ACHN (cell line): Measurements from ENCODE around the gene DGKG.

Experiments
- DNase-seq: peaks from one replicate; pipeline ENCODE4 v3.0.0-alpha.2; 2015
- in situ Hi-C: cut with HindIII; loops from 2 replicates; pipeline ENCODE4 v1.10.0; 2017; ENCODE audit warnings: low sequenced_read_pairs, low pct_ligation_motif_present, low pct_unique_long_range_greater_than_20kb

Gene DGKG

GRCh38 chr3:186142393-186142932, 219.6 kb downstream of the DGKG start:
- DNase-seq = no peak

DNA sequence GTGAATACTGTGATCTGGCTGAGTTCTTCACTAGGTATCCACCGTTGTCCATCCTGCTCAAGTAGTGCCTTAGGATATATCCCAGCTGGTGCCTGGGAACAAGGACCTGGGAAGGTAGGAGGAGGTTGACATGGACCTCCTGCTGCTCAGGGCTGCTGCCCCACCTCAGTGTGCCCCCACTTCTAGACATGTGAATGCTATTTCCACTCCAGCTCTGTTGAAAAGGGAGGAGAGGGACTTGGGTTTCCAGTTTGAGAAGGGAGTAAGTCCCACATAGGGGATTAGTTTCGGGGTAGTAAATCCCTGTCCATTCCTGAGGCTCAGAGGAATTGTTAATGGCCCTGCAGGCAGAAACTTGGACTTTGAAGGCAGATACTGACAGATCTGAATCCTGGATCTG, 220.2 kb downstream of the DGKG start:
- in situ Hi-C loops = no loop called here
- no peak for DNase-seq

More at GRCh38 chr3:186142393-186142932, 219.6 kb downstream of the DGKG start:
- in situ Hi-C loops = no loop called here

DNA sequence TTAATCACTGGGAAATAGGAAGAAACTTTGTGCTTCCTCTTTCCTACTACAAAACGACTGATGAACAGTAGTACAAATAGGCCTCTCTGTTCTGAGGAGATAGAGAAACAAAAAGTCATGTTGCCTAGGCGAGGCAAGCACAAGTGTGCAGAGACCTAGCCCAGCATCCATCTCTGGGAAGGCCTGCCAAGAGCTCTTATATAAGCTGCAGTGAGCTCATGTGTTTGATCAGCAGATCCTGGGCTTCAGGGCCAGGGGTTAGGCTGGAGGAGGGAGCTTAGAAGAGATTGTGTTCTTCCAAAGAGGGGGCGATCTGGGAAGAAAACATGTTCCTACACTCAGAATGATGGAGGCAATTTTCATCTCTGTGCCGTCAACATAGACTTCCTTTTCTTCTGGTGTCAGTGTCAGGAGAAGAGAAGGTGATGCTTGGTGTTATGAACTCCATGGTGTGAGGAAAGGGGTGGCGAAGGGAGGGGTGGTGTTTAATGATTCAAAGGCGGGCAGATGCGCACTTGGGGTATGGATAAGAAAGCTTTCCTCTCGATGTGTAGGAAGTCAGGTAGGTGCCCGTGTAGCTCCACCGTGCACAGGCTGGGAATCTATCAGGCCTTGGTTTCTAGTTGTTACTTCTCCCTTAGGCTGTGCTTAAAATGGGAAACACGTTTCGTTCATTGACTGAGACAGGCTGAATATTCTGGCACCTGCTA, 223.6 kb downstream of the DGKG start:
- in situ Hi-C loops = no loop called here
- DNase-seq = no peak

GRCh38 chr3:186137051-186137685, 224.9 kb downstream of the DGKG start:
- in situ Hi-C loops = no loop called here

DNA sequence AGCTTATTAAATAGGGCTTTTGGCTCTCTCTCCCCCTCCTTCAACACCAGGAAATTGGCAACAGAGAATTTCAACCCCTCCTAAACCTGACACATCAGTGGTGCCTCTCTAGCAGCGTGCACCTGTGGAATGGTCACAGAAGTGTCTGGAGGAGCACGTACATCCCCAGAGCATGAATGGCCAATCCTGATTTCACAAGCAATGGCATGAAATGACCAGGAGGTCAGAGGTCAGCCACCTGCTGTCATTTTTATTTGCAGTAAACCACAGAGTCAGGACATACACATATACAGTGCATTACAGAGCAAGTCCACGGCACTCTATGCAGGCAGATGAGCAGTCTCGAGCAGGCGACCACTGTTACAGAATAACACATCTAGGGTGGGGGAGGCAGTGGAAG, 228.1 kb downstream of the DGKG start:
- in situ Hi-C loops = no loop called here
- no peak for DNase-seq

More at GRCh38 chr3:186137051-186137685, 224.9 kb downstream of the DGKG start:
- no peak for DNase-seq

GRCh38 chr3:186132487-186132886, 229.5 kb downstream of the DGKG start:
- in situ Hi-C loops = no loop called here
- DNase-seq = no peak

DNA sequence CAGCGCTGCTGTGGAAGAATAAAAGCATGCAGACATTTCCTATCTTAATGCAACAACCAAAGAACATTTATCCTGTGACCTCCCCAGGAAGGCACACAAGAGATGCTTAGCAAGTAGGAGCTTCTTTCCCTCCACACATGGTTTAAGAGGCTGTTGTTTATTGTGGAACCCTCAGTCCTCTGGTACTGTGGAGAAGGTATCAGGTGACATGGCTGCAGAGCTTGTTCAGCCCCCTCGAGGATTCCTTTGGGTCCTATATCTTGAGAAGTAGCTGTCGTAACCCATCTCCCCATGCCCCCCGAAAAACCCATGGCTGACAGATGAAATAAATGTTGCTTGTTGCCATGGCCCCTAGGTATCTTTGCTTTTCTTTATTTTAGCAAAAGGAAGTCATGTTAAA, 232.8 kb downstream of the DGKG start:
- DNase-seq = no peak
- in situ Hi-C loops = no loop called here

DNA sequence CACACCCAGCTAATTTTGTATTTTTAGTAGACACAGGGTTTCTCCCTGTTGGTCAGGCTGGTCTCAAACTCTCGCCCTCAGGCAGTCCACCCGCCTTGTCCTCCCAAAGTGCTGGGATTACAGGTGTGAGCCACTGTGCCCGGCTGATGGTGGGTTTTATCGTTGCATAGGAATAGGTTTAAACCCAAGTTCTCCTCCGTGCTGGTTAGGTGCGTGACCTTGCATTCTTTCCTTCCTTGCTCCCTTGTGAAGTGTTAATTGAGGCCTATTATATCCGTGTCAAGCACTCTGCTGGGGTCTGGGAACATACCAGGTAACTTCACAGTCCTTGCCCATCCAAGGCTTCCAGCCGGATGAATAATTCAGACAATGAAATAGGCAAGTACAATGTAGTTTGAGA, 233.9 kb downstream of the DGKG start:
- DNase-seq = no peak
- in situ Hi-C loops = no loop called here

DNA sequence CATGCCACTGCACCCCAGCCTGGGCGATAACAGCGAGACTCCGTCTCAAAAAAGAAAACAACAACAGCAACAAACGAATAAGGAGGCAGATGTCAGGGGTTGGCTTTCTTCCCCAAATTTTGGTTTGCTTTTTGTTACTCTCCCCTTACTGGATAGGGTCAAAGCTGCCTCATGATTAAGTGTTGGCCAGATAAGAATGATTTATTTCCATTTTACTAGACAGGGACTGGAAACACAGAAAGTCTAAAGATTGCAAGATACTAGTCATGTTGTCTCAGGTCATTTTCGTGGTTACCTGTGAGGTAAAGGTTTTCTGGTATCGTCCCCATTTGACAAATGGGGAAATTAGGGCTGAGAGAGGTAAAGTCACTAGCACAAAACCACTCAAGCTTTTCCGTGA, 234.6 kb downstream of the DGKG start:
- in situ Hi-C loops = no loop called here
- no peak for DNase-seq

DNA sequence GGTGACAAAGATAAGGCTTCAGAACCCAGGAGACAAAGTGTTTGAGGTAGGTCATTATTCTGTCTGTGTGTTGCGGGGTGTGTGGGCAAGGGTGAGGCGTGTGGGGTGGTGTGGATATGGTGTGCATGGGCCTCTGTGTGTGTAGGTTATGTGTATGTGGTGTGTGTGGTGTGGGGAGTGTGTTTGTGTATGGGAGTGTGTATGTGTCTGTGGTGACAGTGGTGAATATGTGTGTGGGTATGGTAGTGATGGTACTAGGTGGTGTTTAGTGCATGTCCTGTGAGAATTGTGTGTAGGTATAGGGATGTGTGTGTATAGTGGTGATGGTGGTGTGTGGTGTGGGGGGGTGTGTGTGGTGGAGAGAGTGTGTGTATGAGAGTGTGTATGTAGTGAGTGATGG, 236.9 kb downstream of the DGKG start:
- in situ Hi-C loops = no loop called here
- no peak for DNase-seq

GRCh38 chr3:186124592-186124991, 237.4 kb downstream of the DGKG start:
- in situ Hi-C loops = no loop called here

GRCh38 chr3:186123012-186123411, 239.0 kb downstream of the DGKG start:
- in situ Hi-C loops = no loop called here
- no peak for DNase-seq

More at GRCh38 chr3:186124592-186124991, 237.4 kb downstream of the DGKG start:
- DNase-seq = no peak

DNA sequence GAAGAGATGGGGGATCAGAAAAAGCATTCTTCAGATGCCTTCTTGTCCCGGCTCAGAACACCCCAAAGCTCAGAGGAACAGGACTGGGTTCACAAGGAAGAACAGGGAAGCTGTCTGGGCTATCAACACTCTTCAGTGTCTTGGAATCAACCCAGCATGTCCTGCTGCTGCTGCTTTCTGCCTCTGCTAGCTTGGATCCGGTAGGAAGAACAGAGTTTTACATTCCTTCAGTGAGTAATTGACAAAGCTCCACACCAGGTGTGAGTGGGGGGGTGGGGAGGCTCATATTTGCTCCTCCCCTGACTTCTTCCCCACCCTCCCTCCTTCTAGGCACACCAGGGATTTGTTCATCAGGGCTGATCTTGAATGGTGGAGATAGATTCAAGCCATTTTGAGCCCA, 240.1 kb downstream of the DGKG start:
- no peak for DNase-seq
- in situ Hi-C loops = no loop called here

DNA sequence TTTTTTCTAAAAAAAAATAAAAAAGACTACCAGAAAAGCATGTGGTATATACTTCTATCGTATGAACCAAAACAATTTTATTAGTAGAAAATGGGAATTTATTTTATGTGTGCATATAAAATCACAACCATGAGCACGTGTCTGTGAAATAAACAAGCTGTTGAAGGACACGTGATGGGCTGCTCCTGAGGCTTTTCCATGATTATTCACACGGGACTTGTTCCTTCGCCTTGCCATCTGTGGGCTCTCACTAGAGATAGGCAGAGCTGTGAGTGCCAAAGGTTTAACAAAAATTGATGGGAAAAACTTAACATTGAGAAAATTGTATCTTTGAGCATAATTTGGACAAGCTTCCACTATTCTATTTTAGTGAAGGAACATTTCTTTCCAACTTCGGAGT, 240.8 kb downstream of the DGKG start:
- DNase-seq = no peak
- in situ Hi-C loops = no loop called here

GRCh38 chr3:186119499-186119898, 242.5 kb downstream of the DGKG start:
- in situ Hi-C loops = no loop called here
- DNase-seq = no peak

DNA sequence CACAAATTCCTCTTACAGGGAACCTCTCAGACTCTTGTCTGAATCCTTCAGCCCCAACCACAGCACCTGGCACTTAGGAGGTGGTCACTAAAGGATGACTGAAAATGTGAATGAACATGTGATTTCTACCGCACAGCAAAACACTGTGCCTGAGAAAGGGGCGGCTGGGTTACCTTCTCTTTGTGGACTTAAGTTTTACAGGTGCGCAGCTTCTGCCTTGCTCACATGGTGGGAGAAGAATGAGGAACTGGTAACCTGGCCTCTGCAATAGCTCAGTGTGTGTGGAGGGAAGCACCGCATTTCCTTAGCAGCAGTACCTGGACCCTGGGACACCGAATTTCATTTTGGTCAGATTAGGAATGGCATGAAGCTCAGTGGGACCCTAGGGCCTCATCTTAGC, 243.3 kb downstream of the DGKG start:
- DNase-seq = no peak
- in situ Hi-C loops = no loop called here

DNA sequence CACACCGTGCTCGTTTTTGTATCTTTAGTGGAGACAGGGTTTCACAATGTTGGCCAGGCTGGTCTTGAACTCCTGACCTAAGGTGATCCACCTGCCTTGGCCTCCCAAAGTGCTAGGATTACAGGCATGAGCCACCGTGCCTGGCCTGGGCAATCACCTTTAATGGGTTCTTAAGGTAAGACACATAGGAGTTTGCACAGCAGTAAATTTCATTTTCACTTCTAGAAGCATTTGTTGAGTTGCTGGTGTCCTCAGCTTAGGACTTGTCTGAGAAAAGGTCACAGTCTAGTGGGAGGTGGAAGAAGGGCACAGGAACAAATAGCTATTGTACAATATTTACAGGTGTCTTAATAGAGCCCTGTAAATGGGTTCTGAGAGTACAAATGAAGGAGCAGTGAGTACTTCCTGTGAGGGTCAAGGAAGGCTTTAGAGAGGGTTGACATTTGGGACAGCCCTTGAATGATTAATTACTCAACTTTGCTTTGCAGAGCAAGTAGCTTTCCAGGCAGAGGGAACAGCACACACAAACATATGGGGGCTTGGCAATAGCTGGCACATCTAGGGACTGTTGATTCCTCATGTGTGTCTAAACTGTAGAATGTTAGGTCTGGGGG, 244.4 kb downstream of the DGKG start:
- in situ Hi-C loops = no loop called here
- no peak for DNase-seq

DNA sequence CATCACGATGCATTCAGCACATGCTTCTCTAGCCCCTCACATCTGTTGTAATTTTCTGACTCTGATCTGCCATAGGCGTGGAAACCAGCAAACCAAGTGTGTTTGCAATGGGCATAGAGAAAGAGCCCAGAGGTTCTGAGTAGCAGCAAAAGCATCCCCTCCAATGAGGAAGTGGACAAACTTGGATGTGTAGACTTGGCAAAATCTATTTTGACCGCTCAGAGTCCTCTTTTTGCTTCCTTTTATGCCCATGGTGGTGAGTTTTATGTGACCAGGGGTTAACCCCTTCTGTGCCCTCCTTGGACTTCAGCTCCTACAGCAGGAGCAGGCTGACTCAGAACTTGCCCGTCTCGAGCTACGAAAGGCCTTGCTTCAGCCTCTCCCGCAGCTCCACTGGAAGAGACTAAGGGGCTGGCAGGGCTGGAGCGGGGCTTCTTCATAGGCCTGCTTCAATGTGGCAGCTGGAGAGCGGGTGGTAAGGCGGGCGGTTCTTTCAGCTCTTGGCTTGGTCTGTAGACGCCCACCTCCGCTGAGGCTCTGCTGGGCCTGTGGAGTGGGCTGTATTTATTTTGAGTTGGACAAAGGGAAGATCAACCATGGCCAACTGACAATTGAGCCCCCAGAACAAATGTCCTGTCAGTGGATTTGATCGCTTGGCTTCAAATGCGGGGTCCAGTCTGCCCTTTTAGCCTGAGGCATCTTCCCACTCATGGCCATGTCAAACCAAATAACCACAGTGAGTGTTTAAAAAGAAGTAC, 246.6 kb downstream of the DGKG start:
- in situ Hi-C loops = no loop called here
- no peak for DNase-seq
